Measurements from ENCODE around the gene TVP23C. TPM values are rescaled to one million over a fixed set of nuclear protein-coding genes. Genes with fewer than 3 reads are reported as not detected.
"Not testable (repeated sequence)": the region's sequence is repeated elsewhere in the genome, so short reads cannot be mapped to it uniquely, and the experiment has no call there.

TVP23C gene
- total RNA-seq, 2 experiments from 2014 or later: 16.2 to 18.9 TPM

GRCh38 chr17:15513058-15513791 is 50.1 kb downstream of the TVP23C start:
- CTCF ChIA-PET: interaction anchor here (1.6 kb wide), 1 partner anchor 10 kb away, joined by 10 read pairs; no protein-coding TSS in a partner anchor
- Mint-ChIP-seq H3K9me3 (ENCODE audit: low read depth) (no peaks in the 10 kb centered on the region), H3K36me3 (peaks cover 19% of the 10 kb centered on the region), H3K27me3 (no peaks in the 10 kb centered on the region), H3K4me1 (no peaks in the 10 kb centered on the region), H3K4me3 (no peak overlapping the region), H3K27ac (no peak overlapping the region)
- no peak for DNase-seq
- ATAC-seq: no peak

DNA sequence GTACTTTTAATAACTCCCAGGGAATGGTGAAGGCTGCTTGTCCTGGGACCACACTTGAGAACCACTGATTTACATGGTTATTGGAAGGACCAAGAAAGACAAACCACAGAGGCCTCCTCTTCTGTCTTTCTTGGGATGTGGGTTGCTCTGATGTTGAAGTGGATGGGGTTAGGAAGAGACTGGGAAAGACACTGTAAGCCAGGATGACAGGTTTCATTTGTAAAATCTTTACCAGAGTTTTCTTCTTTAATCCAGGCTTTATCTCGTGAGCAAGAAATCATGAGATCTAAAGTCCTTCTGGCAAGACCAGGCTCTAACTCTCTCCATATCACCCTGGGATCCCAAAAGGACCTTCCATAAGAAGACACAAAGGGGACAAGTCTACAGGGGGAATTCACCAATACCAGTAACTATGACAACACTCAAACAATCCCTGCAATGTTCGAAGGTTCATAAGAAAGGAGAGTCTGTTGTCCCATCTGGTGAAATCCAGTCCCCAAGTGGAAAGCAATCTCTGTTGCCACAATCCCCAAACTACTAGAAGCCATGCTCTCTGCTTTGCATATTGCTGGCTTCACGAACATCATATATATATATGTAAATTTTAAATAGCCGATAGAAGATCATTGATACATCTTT is 51.1 kb downstream of the TVP23C start:
- CTCF ChIA-PET: no interaction called here
- Mint-ChIP-seq H3K36me3 (peaks cover 22% of the 10 kb centered on the region), H3K27ac (no peak overlapping the region)

DNA sequence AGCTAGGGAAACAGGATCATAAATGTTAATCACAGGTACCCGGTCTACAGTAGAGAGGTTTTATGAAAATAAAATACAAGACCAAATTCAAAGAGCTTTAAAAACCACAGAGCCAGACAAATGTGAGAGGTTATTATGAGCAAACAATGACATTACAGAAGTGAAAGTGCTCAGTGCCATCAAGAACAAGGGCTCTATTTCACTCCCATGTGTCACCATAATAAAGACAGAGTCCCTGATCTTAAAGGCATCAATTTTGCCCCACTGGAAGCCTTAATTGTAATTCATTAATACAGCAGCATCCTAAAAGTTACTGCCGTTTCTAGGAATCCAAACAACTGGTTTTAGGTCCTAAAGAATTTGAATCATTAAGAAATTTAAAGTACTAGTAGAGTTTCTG is 52.1 kb downstream of the TVP23C start:
- H3K27ac Mint-ChIP-seq: no peak overlapping the region
- no peak for ATAC-seq
- H3K36me3 Mint-ChIP-seq: peaks cover 22% of the 10 kb centered on the region
- no peak overlapping the region for H3K4me3 Mint-ChIP-seq
- H3K27me3 Mint-ChIP-seq: no peaks in the 10 kb centered on the region
- no peaks in the 10 kb centered on the region for H3K4me1 Mint-ChIP-seq
- CTCF ChIA-PET: no interaction called here
- DNase-seq: no peak
- no peaks in the 10 kb centered on the region for H3K9me3 Mint-ChIP-seq (ENCODE audit: low read depth)

More for the DNA sequence above, 51.1 kb downstream of the TVP23C start:
- Mint-ChIP-seq H3K9me3 (ENCODE audit: low read depth) (no peaks in the 10 kb centered on the region), H3K4me1 (no peaks in the 10 kb centered on the region), H3K27me3 (no peaks in the 10 kb centered on the region), H3K4me3 (no peak overlapping the region)
- ATAC-seq (no peak), DNase-seq (no peak)

DNA sequence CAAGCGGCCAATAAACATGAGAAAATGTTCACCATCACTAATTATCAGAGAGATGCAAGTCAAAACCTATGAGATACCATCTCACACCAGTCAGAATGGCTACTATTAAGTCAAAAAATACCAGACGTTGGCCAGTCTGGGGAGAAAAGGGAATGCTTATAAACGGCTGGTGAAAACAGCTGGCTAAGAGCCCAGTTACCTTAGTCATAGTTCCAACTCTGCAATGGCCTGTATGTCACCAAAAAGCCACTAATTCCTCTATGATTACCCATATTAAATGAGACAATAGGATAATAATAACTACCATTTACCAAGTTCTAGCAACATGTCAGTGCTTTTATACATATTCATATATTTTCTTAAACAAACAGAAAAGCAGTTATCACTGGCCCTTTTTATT is 52.9 kb downstream of the TVP23C start:
- CTCF ChIA-PET: no interaction called here
- no peak for DNase-seq
- no peak for ATAC-seq
- H3K36me3 Mint-ChIP-seq: peaks cover 16% of the 10 kb centered on the region
- no peak overlapping the region for H3K27ac Mint-ChIP-seq
- H3K4me1 Mint-ChIP-seq: no peaks in the 10 kb centered on the region
- no peaks in the 10 kb centered on the region for H3K27me3 Mint-ChIP-seq
- no peak overlapping the region for H3K4me3 Mint-ChIP-seq
- no peaks in the 10 kb centered on the region for H3K9me3 Mint-ChIP-seq (ENCODE audit: low read depth)

GRCh38 chr17:15509095-15509494 is 54.2 kb downstream of the TVP23C start:
- H3K4me3 Mint-ChIP-seq: no peak overlapping the region
- ATAC-seq (no peak), DNase-seq (no peak)
- H3K27ac Mint-ChIP-seq: no peak overlapping the region
- no peaks in the 10 kb centered on the region for H3K27me3 Mint-ChIP-seq
- H3K36me3 Mint-ChIP-seq: peaks cover 14% of the 10 kb centered on the region
- H3K4me1 Mint-ChIP-seq: no peaks in the 10 kb centered on the region
- CTCF ChIA-PET: no interaction called here
- H3K9me3 Mint-ChIP-seq (ENCODE audit: low read depth): no peaks in the 10 kb centered on the region

DNA sequence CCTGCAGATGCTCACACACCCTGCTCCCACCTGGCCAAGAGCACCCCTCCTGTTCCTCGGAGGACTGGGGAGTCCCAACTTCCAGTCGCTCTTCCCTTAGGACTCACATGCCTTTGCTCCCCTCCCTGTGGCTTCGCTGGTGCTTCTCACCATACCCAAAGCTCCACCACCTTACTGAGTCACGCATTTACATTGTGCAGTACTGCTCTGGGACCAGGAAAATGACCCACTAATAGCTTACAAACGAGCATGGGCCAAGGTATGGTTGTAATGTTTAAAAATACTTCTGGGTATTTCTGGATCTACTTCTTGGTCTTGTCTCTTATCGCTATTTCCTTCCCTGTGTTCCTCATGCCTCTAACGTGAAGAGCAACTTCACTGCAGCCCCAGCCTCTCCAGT is 54.8 kb downstream of the TVP23C start:
- CTCF ChIA-PET: no interaction called here
- H3K27ac Mint-ChIP-seq: no peak overlapping the region
- H3K9me3 Mint-ChIP-seq (ENCODE audit: low read depth): no peaks in the 10 kb centered on the region

DNA sequence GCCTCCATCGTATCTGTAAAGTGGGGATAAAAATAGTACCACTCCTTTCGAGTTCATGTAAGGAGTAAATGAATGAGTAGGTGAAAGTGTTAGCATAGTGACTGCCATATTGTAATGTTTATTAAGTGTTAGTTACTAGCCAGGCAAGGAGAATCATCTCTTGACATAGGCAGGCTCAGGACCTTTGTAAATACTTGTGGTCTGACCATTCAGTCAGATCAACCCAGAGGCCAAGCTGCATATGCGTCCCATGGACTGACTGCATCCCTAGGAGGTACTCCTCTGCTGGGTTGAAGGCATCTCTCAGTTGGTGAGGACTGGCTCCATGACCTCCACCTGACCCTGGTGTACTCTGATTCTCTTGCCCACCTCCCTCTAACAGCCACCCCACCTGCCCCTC is 55.4 kb downstream of the TVP23C start:
- CTCF ChIA-PET: no interaction called here
- ATAC-seq: no peak

More for the DNA sequence above, 54.8 kb downstream of the TVP23C start:
- Mint-ChIP-seq H3K4me1 (no peaks in the 10 kb centered on the region), H3K36me3 (peaks cover 14% of the 10 kb centered on the region), H3K4me3 (no peak overlapping the region), H3K27me3 (no peaks in the 10 kb centered on the region)
- DNase-seq (no peak), ATAC-seq (no peak)

GRCh38 chr17:15507001-15507400 is 56.3 kb downstream of the TVP23C start:
- DNase-seq (no peak), ATAC-seq (no peak)
- H3K4me1 Mint-ChIP-seq: peaks cover 4% of the 10 kb centered on the region
- no peaks in the 10 kb centered on the region for H3K27me3 Mint-ChIP-seq
- H3K27ac Mint-ChIP-seq: no peak overlapping the region
- CTCF ChIA-PET: no interaction called here
- peaks cover 14% of the 10 kb centered on the region for H3K36me3 Mint-ChIP-seq
- H3K9me3 Mint-ChIP-seq (ENCODE audit: low read depth): no peaks in the 10 kb centered on the region
- H3K4me3 Mint-ChIP-seq: no peak overlapping the region

More for the DNA sequence above, 55.4 kb downstream of the TVP23C start:
- Mint-ChIP-seq H3K36me3 (peaks cover 14% of the 10 kb centered on the region), H3K9me3 (ENCODE audit: low read depth) (no peaks in the 10 kb centered on the region), H3K27ac (no peak overlapping the region), H3K4me3 (no peak overlapping the region), H3K4me1 (peaks cover under 1% of the 10 kb centered on the region), H3K27me3 (no peaks in the 10 kb centered on the region)
- DNase-seq: no peak

- H3K36me3 Mint-ChIP-seq: peaks cover 14% of the 10 kb centered on the region
- CTCF ChIA-PET; H3K4me3 Mint-ChIP-seq; H3K4me1 Mint-ChIP-seq; H3K27me3 Mint-ChIP-seq; H3K27ac Mint-ChIP-seq; H3K9me3 Mint-ChIP-seq (ENCODE audit: low read depth); ATAC-seq; DNase-seq: not testable (repeated sequence)
Observed at GRCh38 chr17:15505708-15506107, 57.6 kb downstream of the TVP23C start.

DNA sequence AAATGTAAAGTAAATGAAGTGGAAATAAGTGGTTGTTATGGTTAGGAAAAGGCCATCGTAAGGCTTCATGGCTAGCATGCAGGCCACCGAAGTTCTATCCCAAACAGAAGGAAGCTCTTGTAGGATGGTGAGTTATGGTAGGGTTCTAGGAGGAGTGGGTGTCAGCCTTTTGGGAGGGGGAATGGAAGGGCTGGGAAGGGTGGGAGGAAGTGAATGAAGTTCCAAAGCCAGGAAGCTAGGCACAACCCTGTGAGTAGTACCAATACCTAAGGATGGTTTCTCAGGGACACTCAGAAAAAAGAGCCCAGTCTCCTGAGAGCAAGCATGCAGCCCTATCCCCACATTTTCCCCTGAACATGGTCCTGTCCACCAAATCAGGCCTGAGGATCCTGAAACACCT is 59.6 kb downstream of the TVP23C start:
- Mint-ChIP-seq H3K4me3 (no peak overlapping the region), H3K27ac (no peak overlapping the region), H3K27me3 (no peaks in the 10 kb centered on the region), H3K4me1 (peaks cover 4% of the 10 kb centered on the region), H3K9me3 (ENCODE audit: low read depth) (no peaks in the 10 kb centered on the region), H3K36me3 (peaks cover 15% of the 10 kb centered on the region)
- CTCF ChIA-PET: interaction anchor here (0.8 to 5.1 kb wide), 7 partner anchors 10 to 256 kb away, joined by 3 to 29 read pairs (median 4); no protein-coding TSS in a partner anchor
- ATAC-seq: no peak
- no peak for DNase-seq

GRCh38 chr17:15502369-15503112 is 60.7 kb downstream of the TVP23C start:
- Mint-ChIP-seq H3K36me3 (peaks cover 19% of the 10 kb centered on the region), H3K27me3 (no peaks in the 10 kb centered on the region), H3K9me3 (ENCODE audit: low read depth) (no peaks in the 10 kb centered on the region), H3K27ac (no peak overlapping the region), H3K4me1 (peaks cover 4% of the 10 kb centered on the region), H3K4me3 (no peak overlapping the region)
- CTCF ChIA-PET: interaction anchor here (0.6 to 5.1 kb wide), 10 partner anchors 10 to 255 kb away, joined by 3 to 29 read pairs (median 4); no protein-coding TSS in a partner anchor
- ATAC-seq (no peak), DNase-seq (peak; percentile 68)

DNA sequence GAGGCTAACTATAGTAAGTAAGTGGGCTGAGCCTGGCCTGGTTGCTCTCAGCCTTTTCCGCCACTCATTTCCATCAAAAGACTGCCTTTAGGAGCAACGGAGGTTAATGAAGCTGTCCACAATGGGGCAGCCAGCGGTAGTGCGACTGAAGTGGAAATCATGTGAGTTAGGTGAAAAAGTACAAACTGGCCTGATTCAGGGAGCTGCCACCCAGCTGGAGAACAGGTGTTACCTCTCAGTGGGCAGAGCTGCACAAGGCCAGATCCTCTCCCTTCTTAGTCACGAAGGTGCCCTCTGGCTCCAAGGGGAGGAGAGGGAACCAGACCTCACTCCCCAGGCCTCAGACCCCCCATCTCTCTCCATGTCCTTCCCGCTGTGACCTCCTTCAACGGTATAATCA is 61.5 kb downstream of the TVP23C start:
- no peaks in the 10 kb centered on the region for H3K27me3 Mint-ChIP-seq
- H3K9me3 Mint-ChIP-seq (ENCODE audit: low read depth): no peaks in the 10 kb centered on the region
- H3K27ac Mint-ChIP-seq: no peak overlapping the region
- CTCF ChIA-PET: interaction anchor here (0.6 to 5.1 kb wide), 3 partner anchors 20 to 491 kb away, joined by 3 to 29 read pairs (median 3); no protein-coding TSS in a partner anchor
- peaks cover 15% of the 10 kb centered on the region for H3K36me3 Mint-ChIP-seq
- no peak for ATAC-seq
- H3K4me3 Mint-ChIP-seq: no peak overlapping the region
- no peak for DNase-seq
- peaks cover 4% of the 10 kb centered on the region for H3K4me1 Mint-ChIP-seq

DNA sequence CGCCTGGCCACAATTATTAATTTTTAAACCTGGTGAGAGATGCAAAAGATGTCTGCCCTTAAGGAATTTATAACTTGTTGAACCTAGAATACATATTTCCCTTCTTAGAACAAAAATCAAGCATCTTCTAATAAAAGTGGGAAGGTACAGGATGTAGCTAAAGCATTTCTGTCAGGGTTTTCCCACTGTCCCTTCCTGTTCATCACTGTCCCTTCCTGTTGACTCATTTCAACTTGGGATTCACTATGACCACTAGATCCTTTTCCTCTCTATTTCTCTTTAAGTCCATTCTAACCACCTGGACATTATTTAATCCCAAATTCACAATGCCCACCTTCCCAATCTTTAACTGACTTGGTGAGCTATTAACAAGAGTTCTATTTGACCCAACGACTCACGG is 62.0 kb downstream of the TVP23C start:
- H3K36me3 Mint-ChIP-seq: peaks cover 13% of the 10 kb centered on the region
- CTCF ChIA-PET: interaction anchor here (0.6 to 5.1 kb wide), 3 partner anchors 18 to 491 kb away, joined by 3 to 29 read pairs (median 3); no protein-coding TSS in a partner anchor
- no peak overlapping the region for H3K27ac Mint-ChIP-seq
- no peak for DNase-seq
- no peak overlapping the region for H3K4me3 Mint-ChIP-seq
- no peak for ATAC-seq
- no peaks in the 10 kb centered on the region for H3K27me3 Mint-ChIP-seq
- H3K9me3 Mint-ChIP-seq (ENCODE audit: low read depth): no peaks in the 10 kb centered on the region
- H3K4me1 Mint-ChIP-seq: peaks cover 4% of the 10 kb centered on the region

All from activated CD8-positive, alpha-beta memory T cell treated with anti-CD3 and anti-CD28 coated beads, Interleukin-2, amount 10 ng/mL, durations not matched to agents 7 days and 5 days (primary cell).